HCT116 (cell line): ENCODE results near the gene STX12.

Experiments used
- CTCF ChIP-seq, 3 experiments: fragments of 200-600 bp in 1 of 3; sonication (generic) in 1 of 3; IDR thresholded peaks in 2 of 3; conservative IDR thresholded peaks in 1 of 3; 2 replicates each; pipeline ENCODE4 v1.5.1; 2012 to 2017; ENCODE audit warnings: low read depth in 2 of 3, low read length in 2 of 3, antibody characterized with exemption in 1 of 3, borderline replicate concordance in 1 of 3, control low read depth in 1 of 3, mild to moderate bottlenecking in 1 of 3, mixed read lengths in 1 of 3, mixed run types in 1 of 3, moderate library complexity in 1 of 3; ENCODE audit not compliant: insufficient read depth in 1 of 3
- POLR2A ChIP-seq: IDR thresholded peaks from 2 replicates; pipeline ENCODE4 v1.7.0; 2011; ENCODE audit warnings: borderline replicate concordance; ENCODE audit not compliant: insufficient read depth, insufficient read length; ENCODE audit errors: extremely low read depth
- POLR2AphosphoS5 ChIP-seq: IDR thresholded peaks from 2 replicates; pipeline ENCODE4 v1.6.1; 2011; ENCODE audit warnings: mild to moderate bottlenecking, low read depth, low read length, moderate library complexity
- YY1 ChIP-seq: IDR thresholded peaks from 2 replicates; pipeline ENCODE4 v1.6.1; 2011; ENCODE audit warnings: low read length, low read depth, moderate library complexity, mild to moderate bottlenecking; ENCODE audit not compliant: insufficient replicate concordance; ENCODE audit errors: extremely low read depth

GRCh38 chr1:27774654-27775053, 1.6 kb downstream of the STX12 start:
- TF ChIP-seq POLR2AphosphoS5 (no peak), CTCF (IDR thresholded peaks at IDR 0.05 in 2 of 3, conservative IDR thresholded peaks at IDR 0.05 in 1 of 3; ENCODE audit: borderline replicate concordance in 1 of 3, insufficient read depth in 1 of 3, low read depth in 2 of 3, low read length in 2 of 3) (no peak), YY1 (no peak), POLR2A (no peak)
